OCI-LY1 (cell line): ENCODE results near the gene LRRC34.

Experiments
- CTCF ChIP-seq: fragments of 200-600 bp; sonication (generic), shearing (Covaris generic); IDR thresholded peaks from 2 replicates; pipeline ENCODE4 v1.5.1; 2017; ENCODE audit warnings: mild to moderate bottlenecking, antibody characterized with exemption, low read length, moderate library complexity, mixed read lengths
- EZH2 ChIP-seq: fragments of 200-600 bp; sonication (generic), shearing (Covaris generic); IDR thresholded peaks from 2 replicates; pipeline ENCODE4 v1.8.0; 2017; ENCODE audit warnings: borderline replicate concordance, mixed run types, mild to moderate bottlenecking, antibody characterized with exemption, low read length, moderate library complexity, mixed read lengths

- TF ChIP-seq CTCF (no peak), EZH2 (no peak)
Measured at GRCh38 chr3:169759256-169759655, 53.4 kb downstream of the LRRC34 start.
